Measurements from ENCODE around the gene FNDC3B. TPM values are rescaled to one million over a fixed set of nuclear protein-coding genes. Genes with fewer than 3 reads are reported as not detected.

The FNDC3B gene
- total and polyA plus RNA-seq, 4 donors: 23.3 to 74.2 (median 32.9) TPM

DNA sequence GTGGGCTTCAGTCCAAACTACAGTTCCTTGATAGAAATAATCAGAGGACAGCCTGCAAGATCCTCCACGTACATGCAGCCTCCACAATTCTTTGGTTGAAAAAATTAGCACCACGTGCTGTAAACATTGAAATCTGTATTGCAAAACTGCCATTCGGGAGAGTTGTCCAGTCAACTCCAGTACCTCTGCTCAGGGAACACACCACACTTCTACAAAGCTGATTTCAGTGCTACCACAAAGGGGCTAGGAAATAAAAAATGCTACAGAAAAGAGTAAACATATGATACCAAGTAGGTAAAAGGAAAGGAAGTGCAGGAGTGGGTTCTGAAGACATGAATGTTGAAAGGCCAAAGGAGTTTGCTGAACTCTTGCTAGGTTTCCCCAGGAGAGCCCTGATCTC, 368.5 kb downstream of the FNDC3B start:
- Histone ChIP-seq H3K4me3 (ENCODE audit: low read depth in 1 of 3, low read length in 3 of 3) (no peak overlapping the region), H3K9ac (ENCODE audit: low read depth in 1 of 2, low read length in 2 of 2) (no peak overlapping the region), H3K4me1 (ENCODE audit: control insufficient read depth in 4 of 4, insufficient read depth in 4 of 4, low read length in 3 of 4) (no peaks in the 10 kb centered on the region), H3K9me3 (ENCODE audit: control insufficient read depth in 4 of 4, low read length in 3 of 4) (no peaks in the 10 kb centered on the region), H3K27me3 (ENCODE audit: control insufficient read depth in 4 of 4, insufficient read depth in 4 of 4, low read length in 3 of 4) (no peaks in the 10 kb centered on the region), H3K36me3 (ENCODE audit: control insufficient read depth in 4 of 4, insufficient read depth in 3 of 4, low read depth in 1 of 4, low read length in 3 of 4) (no peaks in the 10 kb centered on the region), H3K27ac (ENCODE audit: low read depth in 1 of 2, low read length in 2 of 2) (no peak overlapping the region)
- TF ChIP-seq, protein P1, sequence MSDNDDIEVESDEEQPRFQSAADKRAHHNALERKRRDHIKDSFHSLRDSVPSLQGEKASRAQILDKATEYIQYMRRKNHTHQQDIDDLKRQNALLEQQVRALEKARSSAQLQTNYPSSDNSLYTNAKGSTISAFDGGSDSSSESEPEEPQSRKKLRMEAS (IDR thresholded peaks at IDR 0.05): no peak
- TF ChIP-seq GABPA (IDR thresholded peaks at IDR 0.05 in 1 of 2, conservative IDR thresholded peaks at IDR 0.05 in 1 of 2): no peak
- TF ChIP-seq SP1 (IDR thresholded peaks at IDR 0.05): no peak
- TF ChIP-seq HNF4G (IDR thresholded peaks at IDR 0.05): no peak
- TF ChIP-seq RXRA (IDR thresholded peaks at IDR 0.05): no peak
- TF ChIP-seq RAD21 (IDR thresholded peaks at IDR 0.05): no peak
- no peak for TF ChIP-seq ATF3 (IDR thresholded peaks at IDR 0.05)
- TF ChIP-seq YY1 (IDR thresholded peaks at IDR 0.05): no peak
- no peak for TF ChIP-seq REST (IDR thresholded peaks at IDR 0.05)
- no peak for TF ChIP-seq TAF1 (conservative IDR thresholded peaks at IDR 0.05)
- no peak for DNase-seq (ENCODE audit: low spot score)
- WGBS: 69% methylated on average over 3 of the region's 3 CpGs

GRCh38 chr3:172410702-172411477, 371.5 kb downstream of the FNDC3B start:
- WGBS: 85% methylated on average over 13 of the region's 13 CpGs
- Histone ChIP-seq H3K4me3 (ENCODE audit: low read depth in 1 of 3, low read length in 3 of 3) (no peak overlapping the region), H3K36me3 (ENCODE audit: control insufficient read depth in 4 of 4, insufficient read depth in 3 of 4, low read depth in 1 of 4, low read length in 3 of 4) (no peaks in the 10 kb centered on the region), H3K9ac (ENCODE audit: low read depth in 1 of 2, low read length in 2 of 2) (no peak overlapping the region), H3K4me1 (ENCODE audit: control insufficient read depth in 4 of 4, insufficient read depth in 4 of 4, low read length in 3 of 4) (no peaks in the 10 kb centered on the region), H3K9me3 (ENCODE audit: control insufficient read depth in 4 of 4, low read length in 3 of 4) (no peaks in the 10 kb centered on the region), H3K27ac (ENCODE audit: low read depth in 1 of 2, low read length in 2 of 2) (no peak overlapping the region), H3K27me3 (ENCODE audit: control insufficient read depth in 4 of 4, insufficient read depth in 4 of 4, low read length in 3 of 4) (no peaks in the 10 kb centered on the region)
- TF ChIP-seq YY1 (IDR thresholded peaks at IDR 0.05) (no peak), CTCF (IDR thresholded peaks at IDR 0.05; ENCODE audit: low read depth, low read length, missing input control) (no peak), REST (IDR thresholded peaks at IDR 0.05) (no peak), NR2F2 (IDR thresholded peaks at IDR 0.05) (no peak), ATF3 (IDR thresholded peaks at IDR 0.05) (no peak), JUND (IDR thresholded peaks at IDR 0.05) (no peak), SP1 (IDR thresholded peaks at IDR 0.05) (no peak), FOXA2 (IDR thresholded peaks at IDR 0.05) (no peak), HNF4G (IDR thresholded peaks at IDR 0.05) (no peak), GABPA (IDR thresholded peaks at IDR 0.05 in 1 of 2, conservative IDR thresholded peaks at IDR 0.05 in 1 of 2) (no peak), RXRA (IDR thresholded peaks at IDR 0.05) (no peak)
- TF ChIP-seq, protein P2, sequence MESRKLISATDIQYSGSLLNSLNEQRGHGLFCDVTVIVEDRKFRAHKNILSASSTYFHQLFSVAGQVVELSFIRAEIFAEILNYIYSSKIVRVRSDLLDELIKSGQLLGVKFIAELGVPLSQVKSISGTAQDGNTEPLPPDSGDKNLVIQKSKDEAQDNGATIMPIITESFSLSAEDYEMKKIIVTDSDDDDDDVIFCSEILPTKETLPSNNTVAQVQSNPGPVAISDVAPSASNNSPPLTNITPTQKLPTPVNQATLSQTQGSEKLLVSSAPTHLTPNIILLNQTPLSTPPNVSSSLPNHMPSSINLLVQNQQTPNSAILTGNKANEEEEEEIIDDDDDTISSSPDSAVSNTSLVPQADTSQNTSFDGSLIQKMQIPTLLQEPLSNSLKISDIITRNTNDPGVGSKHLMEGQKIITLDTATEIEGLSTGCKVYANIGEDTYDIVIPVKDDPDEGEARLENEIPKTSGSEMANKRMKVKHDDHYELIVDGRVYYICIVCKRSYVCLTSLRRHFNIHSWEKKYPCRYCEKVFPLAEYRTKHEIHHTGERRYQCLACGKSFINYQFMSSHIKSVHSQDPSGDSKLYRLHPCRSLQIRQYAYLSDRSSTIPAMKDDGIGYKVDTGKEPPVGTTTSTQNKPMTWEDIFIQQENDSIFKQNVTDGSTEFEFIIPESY (IDR thresholded peaks at IDR 0.05): no peak
- DNase-seq (ENCODE audit: low spot score): no peak

Measured in liver (tissue), 9 donors.